GM12878 (cell line): Measurements from ENCODE around the gene SVIL. TPM values are rescaled to one million over a fixed set of nuclear protein-coding genes. Genes with fewer than 3 reads are reported as not detected.

Experiments used
- ATAC-seq: fragments of 200-7000 bp; cut with Tn5 transposase; 3 replicates; pipeline ENCODE4 v1.9.1; 2020; ENCODE audit warnings: mild to moderate bottlenecking, moderate library complexity
- BruUV-seq: library from RNA; stranded (reverse); fragments of 400-500 nt; replicated peaks from 2 replicates; lab custom pipeline; 2021; lab: Mats Ljungman, UMichigan
- CTCF ChIA-PET: fragments of 300-600 bp; sonication (Branson Sonifier 250); formaldehyde crosslinking; extraction: SDS; loops from one replicate; lab custom pipeline; 2021; ENCODE audit warnings: inconsistent platforms; lab: Yijun Ruan, JAX
- POLR2A ChIA-PET: fragments of 350-600 bp; formaldehyde crosslinking; extraction: SDS; loops from one replicate; lab custom pipeline; 2021; ENCODE audit warnings: inconsistent platforms; lab: Charles Lee
- RAD21 ChIA-PET: fragments of 300-600 bp; sonication (Branson Sonifier 250); formaldehyde crosslinking; loops from one replicate; lab custom pipeline; 2023; ENCODE audit warnings: antibody characterized with exemption; ENCODE audit not compliant: unreplicated experiment; lab: Charles Lee
- SMC1A ChIA-PET: fragments of 300-600 bp; sonication (Branson Sonifier 250); formaldehyde crosslinking; loops from one replicate; lab custom pipeline; 2023; ENCODE audit not compliant: unreplicated experiment, uncharacterized antibody; lab: Charles Lee
- DNase-seq: peaks from one replicate; pipeline ENCODE4 v3.0.0-alpha.2; 2011; ENCODE audit warnings: low read depth, low spot score
- FAIRE-seq: peaks from 3 replicates; lab custom pipeline; 2011; peaks lifted over from hg19 to GRCh38; lab: Jason Lieb, UNC
- H2AFZ ChIP-seq: 2 replicates; pipeline ENCODE4 v1.6.0; 2011; ENCODE audit warnings: low read depth, low read length, control low read depth; ENCODE audit not compliant: control insufficient read depth
- H3K27ac ChIP-seq: 2 replicates; pipeline ENCODE4 v1.5.1; 2011; ENCODE audit warnings: control low read depth; ENCODE audit not compliant: control insufficient read depth, insufficient read depth
- H3K27me3 ChIP-seq, 2 experiments: replicated peaks in 1 of 2; 2 replicates each; pipeline versions ENCODE4 v1.6.0 to v1.6.1; 2011; ENCODE audit warnings: low read length in 1 of 2; ENCODE audit not compliant: control insufficient read depth in 2 of 2, insufficient read depth in 2 of 2
- H3K36me3 ChIP-seq, 2 experiments: 2 replicates each; pipeline ENCODE4 v1.5.1; 2011; ENCODE audit warnings: low read length in 1 of 2; ENCODE audit not compliant: control insufficient read depth in 2 of 2, insufficient read depth in 2 of 2
- H3K4me1 ChIP-seq: 2 replicates; pipeline ENCODE4 v1.6.1; 2011; ENCODE audit warnings: mild to moderate bottlenecking, low read length, moderate library complexity, mixed read lengths; ENCODE audit not compliant: control insufficient read depth, insufficient read depth
- H3K4me2 ChIP-seq: 2 replicates; pipeline ENCODE4 v1.6.0; 2011; ENCODE audit warnings: control low read depth; ENCODE audit not compliant: control insufficient read depth, insufficient read depth
- H3K4me3 ChIP-seq: fragments of 200-600 bp; sonication (generic); 2 replicates; pipeline ENCODE4 v1.5.1; 2016
- H3K79me2 ChIP-seq: 2 replicates; pipeline ENCODE4 v1.6.0; 2011; ENCODE audit warnings: low read length; ENCODE audit not compliant: control insufficient read depth, insufficient read depth
- H3K9ac ChIP-seq: 2 replicates; pipeline ENCODE4 v1.8.0; 2011; ENCODE audit warnings: low read length, control low read depth, mixed read lengths; ENCODE audit not compliant: control insufficient read depth, insufficient read depth
- H3K9me3 ChIP-seq: replicated peaks from 3 replicates; pipeline ENCODE4 v1.5.1; 2011; ENCODE audit warnings: mild to moderate bottlenecking, low read length; ENCODE audit not compliant: control insufficient read depth, insufficient read depth
- H4K20me1 ChIP-seq: 2 replicates; pipeline ENCODE4 v1.6.0; 2011; ENCODE audit not compliant: control insufficient read depth, insufficient read depth
- ASH2L ChIP-seq: fragments of 300-600, 200-600 bp; sonication (generic); IDR thresholded peaks from 2 replicates; pipeline ENCODE4 v1.6.1; 2017; ENCODE audit warnings: low read depth, mild to moderate bottlenecking, borderline replicate concordance
- LARP7 ChIP-seq: fragments of 450-650 bp; IDR thresholded peaks from 2 replicates; pipeline ENCODE4 v1.6.1; 2017; ENCODE audit warnings: mild to moderate bottlenecking
- ZBED1 ChIP-seq: IDR thresholded peaks from 2 replicates; pipeline ENCODE4 v1.6.1; 2016; ENCODE audit warnings: borderline replicate concordance
- ZNF217 ChIP-seq: fragments of 450-650 bp; IDR thresholded peaks from 2 replicates; pipeline ENCODE4 v1.6.1; 2017; ENCODE audit warnings: antibody characterized with exemption, mild to moderate bottlenecking
- ZNF384 ChIP-seq: IDR thresholded peaks from 2 replicates; pipeline ENCODE4 v1.6.1; 2012; ENCODE audit warnings: low read depth, mild to moderate bottlenecking, low read length, improper control_type of control experiment, borderline replicate concordance
- WGBS: methylation state at CpG from one replicate; pipeline ENCODE4 v1.1.6; 2016; ENCODE audit warnings: low lambda C conversion rate; ENCODE audit not compliant: insufficient replicate concordance, insufficient coverage; ENCODE audit errors: missing lambda C conversion rate; 5-methylcytosine and 5-hydroxymethylcytosine counted together
- in situ Hi-C: fragments of 300-500 bp; cut with MboI; formaldehyde crosslinking; loops from 9 replicates; pipeline ENCODE4 v1.14.3; 2018; ENCODE audit warnings: mixed read lengths
- intact Hi-C: fragments of 100-400 bp; cut with micrococcal nuclease; formaldehyde crosslinking; loops from one replicate; pipeline ENCODE4 v1.14.2; 2022; ENCODE audit not compliant: unreplicated experiment
- polyA plus RNA-seq, 11 experiments: library from polyadenylated mRNA; depleted of rRNA in 4 of 11; unstranded in 6 of 11; stranded (reverse) in 5 of 11; fragments of >200 nt; fragmentation: Nextera tagmentation in 4 of 11; fragmentation: Illumina TruSeq in 1 of 11; extraction: Ambion mirVana in 4 of 11; extraction: Trizol in 1 of 11; gene quantifications; 1 replicate in 1 of 11; 2 replicates in 10 of 11; pipeline versions ENCODE4 v1.2.1 to v1.2.3, GENCODE V29; 2011 to 2016; ENCODE audit warnings: inconsistent platforms in 2 of 11, missing spikeins in 2 of 11, low read depth in 1 of 11
- total RNA-seq, 4 experiments: library from RNA; depleted of rRNA in 3 of 4; stranded (reverse); fragments of >200 nt in 3 of 4; fragmentation: Illumina TruSeq in 1 of 4; extraction: Trizol in 1 of 4; gene quantifications; 2 replicates each; pipeline versions ENCODE4 v1.2.1 to v1.2.3, GENCODE V29; 2013 to 2021
- TF ChIP-seq, protein P1 (sequence below): fragments of 450-650 bp; conservative IDR thresholded peaks from 2 replicates; pipeline ENCODE4 v1.6.1; 2017; ENCODE audit warnings: mild to moderate bottlenecking, moderate library complexity
- TF ChIP-seq, protein P2 (sequence below): fragments of 450-650 bp; IDR thresholded peaks from 2 replicates; pipeline ENCODE4 v1.6.1; 2017; ENCODE audit warnings: mild to moderate bottlenecking, moderate library complexity
- TF ChIP-seq, protein P3 (sequence below): fragments of 450-650 bp; formaldehyde crosslinking; IDR thresholded peaks from 2 replicates; pipeline ENCODE4 v1.5.0; 2022; ENCODE audit warnings: mild to moderate bottlenecking, missing genetic modification characterization
- TF ChIP-seq, protein P4 (sequence below): fragments of 450-650 bp; IDR thresholded peaks from 2 replicates; pipeline ENCODE4 v1.6.1; 2016; ENCODE audit warnings: mild to moderate bottlenecking
- TF ChIP-seq, protein P5 (sequence below): fragments of 150-350 bp; IDR thresholded peaks from 2 replicates; pipeline ENCODE4 v1.6.1; 2014; ENCODE audit warnings: mild to moderate bottlenecking, low read depth, low read length

Gene SVIL
- total and polyA plus RNA-seq, 10 of the 15 experiments (the other 5 are each of a cell fraction or from before 2014, with no cell fraction given) = 0.22 to 1.9 (median 0.87) TPM

DNA sequence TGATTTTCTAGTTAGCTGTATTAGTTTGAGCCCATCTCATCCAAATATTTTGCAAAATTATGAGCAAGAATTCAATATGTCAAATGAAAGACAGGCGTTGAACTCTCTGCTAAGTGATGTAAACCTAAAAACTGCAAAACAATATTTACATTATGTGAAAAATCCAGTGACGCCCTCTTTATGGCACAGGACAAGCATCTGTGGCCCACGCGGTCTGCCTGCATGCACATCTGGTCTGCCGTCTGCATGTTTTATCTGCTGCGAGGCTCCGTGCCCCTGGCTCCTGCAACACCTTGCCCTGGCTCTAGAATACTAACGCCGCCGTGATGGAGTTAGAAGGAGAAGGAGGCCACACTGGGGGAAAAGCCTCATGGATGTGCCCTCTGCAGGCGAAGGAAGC is 142.0 kb downstream of the SVIL start (continued):
- TF ChIP-seq, protein P1, sequence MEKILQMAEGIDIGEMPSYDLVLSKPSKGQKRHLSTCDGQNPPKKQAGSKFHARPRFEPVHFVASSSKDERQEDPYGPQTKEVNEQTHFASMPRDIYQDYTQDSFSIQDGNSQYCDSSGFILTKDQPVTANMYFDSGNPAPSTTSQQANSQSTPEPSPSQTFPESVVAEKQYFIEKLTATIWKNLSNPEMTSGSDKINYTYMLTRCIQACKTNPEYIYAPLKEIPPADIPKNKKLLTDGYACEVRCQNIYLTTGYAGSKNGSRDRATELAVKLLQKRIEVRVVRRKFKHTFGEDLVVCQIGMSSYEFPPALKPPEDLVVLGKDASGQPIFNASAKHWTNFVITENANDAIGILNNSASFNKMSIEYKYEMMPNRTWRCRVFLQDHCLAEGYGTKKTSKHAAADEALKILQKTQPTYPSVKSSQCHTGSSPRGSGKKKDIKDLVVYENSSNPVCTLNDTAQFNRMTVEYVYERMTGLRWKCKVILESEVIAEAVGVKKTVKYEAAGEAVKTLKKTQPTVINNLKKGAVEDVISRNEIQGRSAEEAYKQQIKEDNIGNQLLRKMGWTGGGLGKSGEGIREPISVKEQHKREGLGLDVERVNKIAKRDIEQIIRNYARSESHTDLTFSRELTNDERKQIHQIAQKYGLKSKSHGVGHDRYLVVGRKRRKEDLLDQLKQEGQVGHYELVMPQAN = no peak
- TF ChIP-seq LARP7 (no peak), ZNF217 (no peak), ZNF384 (no peak)
- TF ChIP-seq, protein P2, sequence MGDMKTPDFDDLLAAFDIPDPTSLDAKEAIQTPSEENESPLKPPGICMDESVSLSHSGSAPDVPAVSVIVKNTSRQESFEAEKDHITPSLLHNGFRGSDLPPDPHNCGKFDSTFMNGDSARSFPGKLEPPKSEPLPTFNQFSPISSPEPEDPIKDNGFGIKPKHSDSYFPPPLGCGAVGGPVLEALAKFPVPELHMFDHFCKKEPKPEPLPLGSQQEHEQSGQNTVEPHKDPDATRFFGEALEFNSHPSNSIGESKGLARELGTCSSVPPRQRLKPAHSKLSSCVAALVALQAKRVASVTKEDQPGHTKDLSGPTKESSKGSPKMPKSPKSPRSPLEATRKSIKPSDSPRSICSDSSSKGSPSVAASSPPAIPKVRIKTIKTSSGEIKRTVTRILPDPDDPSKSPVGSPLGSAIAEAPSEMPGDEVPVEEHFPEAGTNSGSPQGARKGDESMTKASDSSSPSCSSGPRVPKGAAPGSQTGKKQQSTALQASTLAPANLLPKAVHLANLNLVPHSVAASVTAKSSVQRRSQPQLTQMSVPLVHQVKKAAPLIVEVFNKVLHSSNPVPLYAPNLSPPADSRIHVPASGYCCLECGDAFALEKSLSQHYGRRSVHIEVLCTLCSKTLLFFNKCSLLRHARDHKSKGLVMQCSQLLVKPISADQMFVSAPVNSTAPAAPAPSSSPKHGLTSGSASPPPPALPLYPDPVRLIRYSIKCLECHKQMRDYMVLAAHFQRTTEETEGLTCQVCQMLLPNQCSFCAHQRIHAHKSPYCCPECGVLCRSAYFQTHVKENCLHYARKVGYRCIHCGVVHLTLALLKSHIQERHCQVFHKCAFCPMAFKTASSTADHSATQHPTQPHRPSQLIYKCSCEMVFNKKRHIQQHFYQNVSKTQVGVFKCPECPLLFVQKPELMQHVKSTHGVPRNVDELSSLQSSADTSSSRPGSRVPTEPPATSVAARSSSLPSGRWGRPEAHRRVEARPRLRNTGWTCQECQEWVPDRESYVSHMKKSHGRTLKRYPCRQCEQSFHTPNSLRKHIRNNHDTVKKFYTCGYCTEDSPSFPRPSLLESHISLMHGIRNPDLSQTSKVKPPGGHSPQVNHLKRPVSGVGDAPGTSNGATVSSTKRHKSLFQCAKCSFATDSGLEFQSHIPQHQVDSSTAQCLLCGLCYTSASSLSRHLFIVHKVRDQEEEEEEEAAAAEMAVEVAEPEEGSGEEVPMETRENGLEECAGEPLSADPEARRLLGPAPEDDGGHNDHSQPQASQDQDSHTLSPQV = no peak

DNA sequence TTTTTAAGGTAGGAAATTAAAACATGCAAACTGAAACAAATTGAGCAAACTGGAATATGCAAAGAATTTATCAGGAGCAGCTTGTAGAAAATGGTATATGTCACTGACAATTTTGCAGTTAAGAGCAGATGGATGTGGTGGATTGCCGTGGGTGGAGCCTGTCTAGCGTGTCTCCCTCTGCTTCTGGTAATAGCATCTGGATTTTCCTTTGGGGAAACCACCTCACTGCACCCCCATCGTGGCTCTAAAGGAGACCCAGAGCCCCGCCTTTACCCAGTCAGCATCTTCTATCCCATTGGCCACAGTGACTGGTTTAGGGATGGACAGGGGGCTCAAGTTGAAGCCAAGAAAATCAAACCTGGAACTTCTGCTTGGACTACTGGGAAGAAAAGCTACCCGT is 142.9 kb downstream of the SVIL start:
- CTCF ChIA-PET = interaction anchor here (1.0 kb wide), 1 partner anchor 99 kb away, joined by 3 read pairs; no protein-coding TSS in a partner anchor
- FAIRE-seq = no peak
- WGBS = 26% methylated on average over 5 of the region's 5 CpGs
- TF ChIP-seq ZBED1 (no peak), ASH2L (no peak)
- TF ChIP-seq, protein P3, sequence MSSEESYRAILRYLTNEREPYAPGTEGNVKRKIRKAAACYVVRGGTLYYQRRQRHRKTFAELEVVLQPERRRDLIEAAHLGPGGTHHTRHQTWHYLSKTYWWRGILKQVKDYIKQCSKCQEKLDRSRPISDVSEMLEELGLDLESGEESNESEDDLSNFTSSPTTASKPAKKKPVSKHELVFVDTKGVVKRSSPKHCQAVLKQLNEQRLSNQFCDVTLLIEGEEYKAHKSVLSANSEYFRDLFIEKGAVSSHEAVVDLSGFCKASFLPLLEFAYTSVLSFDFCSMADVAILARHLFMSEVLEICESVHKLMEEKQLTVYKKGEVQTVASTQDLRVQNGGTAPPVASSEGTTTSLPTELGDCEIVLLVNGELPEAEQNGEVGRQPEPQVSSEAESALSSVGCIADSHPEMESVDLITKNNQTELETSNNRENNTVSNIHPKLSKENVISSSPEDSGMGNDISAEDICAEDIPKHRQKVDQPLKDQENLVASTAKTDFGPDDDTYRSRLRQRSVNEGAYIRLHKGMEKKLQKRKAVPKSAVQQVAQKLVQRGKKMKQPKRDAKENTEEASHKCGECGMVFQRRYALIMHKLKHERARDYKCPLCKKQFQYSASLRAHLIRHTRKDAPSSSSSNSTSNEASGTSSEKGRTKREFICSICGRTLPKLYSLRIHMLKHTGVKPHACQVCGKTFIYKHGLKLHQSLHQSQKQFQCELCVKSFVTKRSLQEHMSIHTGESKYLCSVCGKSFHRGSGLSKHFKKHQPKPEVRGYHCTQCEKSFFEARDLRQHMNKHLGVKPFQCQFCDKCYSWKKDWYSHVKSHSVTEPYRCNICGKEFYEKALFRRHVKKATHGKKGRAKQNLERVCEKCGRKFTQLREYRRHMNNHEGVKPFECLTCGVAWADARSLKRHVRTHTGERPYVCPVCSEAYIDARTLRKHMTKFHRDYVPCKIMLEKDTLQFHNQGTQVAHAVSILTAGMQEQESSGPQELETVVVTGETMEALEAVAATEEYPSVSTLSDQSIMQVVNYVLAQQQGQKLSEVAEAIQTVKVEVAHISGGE (CRISPR knock-in tag) = no peak
- TF ChIP-seq, protein P4, sequence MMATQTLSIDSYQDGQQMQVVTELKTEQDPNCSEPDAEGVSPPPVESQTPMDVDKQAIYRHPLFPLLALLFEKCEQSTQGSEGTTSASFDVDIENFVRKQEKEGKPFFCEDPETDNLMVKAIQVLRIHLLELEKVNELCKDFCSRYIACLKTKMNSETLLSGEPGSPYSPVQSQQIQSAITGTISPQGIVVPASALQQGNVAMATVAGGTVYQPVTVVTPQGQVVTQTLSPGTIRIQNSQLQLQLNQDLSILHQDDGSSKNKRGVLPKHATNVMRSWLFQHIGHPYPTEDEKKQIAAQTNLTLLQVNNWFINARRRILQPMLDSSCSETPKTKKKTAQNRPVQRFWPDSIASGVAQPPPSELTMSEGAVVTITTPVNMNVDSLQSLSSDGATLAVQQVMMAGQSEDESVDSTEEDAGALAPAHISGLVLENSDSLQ = no peak
- TF ChIP-seq, protein P5, sequence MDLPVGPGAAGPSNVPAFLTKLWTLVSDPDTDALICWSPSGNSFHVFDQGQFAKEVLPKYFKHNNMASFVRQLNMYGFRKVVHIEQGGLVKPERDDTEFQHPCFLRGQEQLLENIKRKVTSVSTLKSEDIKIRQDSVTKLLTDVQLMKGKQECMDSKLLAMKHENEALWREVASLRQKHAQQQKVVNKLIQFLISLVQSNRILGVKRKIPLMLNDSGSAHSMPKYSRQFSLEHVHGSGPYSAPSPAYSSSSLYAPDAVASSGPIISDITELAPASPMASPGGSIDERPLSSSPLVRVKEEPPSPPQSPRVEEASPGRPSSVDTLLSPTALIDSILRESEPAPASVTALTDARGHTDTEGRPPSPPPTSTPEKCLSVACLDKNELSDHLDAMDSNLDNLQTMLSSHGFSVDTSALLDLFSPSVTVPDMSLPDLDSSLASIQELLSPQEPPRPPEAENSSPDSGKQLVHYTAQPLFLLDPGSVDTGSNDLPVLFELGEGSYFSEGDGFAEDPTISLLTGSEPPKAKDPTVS = no peak

More for the DNA sequence above, 142.9 kb downstream of the SVIL start:
- POLR2A ChIA-PET = no interaction called here
- SMC1A ChIA-PET = no interaction called here
- Histone ChIP-seq H3K36me3 (no peaks in the 10 kb centered on the region), H3K27me3 (no peaks in the 10 kb centered on the region; a peak in 1 of 4 replicates), H3K27ac (no peak overlapping the region), H2AFZ (no peak overlapping the region), H3K79me2 (no peaks in the 10 kb centered on the region), H3K9ac (no peak overlapping the region), H3K4me1 (no peaks in the 10 kb centered on the region), H3K4me3 (no peak overlapping the region), H4K20me1 (no peaks in the 10 kb centered on the region), H3K9me3 (no peaks in the 10 kb centered on the region), H3K4me2 (no peak overlapping the region)
- in situ Hi-C loops = no loop called here
- intact Hi-C loops = no loop called here
- RAD21 ChIA-PET = no interaction called here
- DNase-seq (no peak), ATAC-seq (no peak)
- no TSS peak for BruUV-seq
